ENCODE results near the gene ALKBH8.

DNA sequence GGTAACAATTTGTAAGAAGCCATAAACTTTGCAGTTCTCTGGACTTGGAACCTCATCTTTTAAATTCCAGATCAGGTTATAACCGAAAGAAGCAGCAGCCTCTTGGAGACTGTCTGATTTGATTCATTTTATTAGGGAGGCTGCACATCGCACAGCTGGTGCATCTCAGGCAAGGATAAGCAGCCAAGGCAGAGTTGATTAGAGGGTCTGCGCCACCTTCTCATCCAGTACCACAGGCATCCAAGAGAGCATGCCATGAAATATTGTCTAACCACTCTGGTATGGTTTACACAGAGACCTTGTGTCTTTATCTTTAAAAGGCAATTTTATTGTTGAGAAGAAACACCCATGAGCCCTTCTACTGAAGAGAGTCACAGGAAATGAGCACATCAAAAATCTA, 91.7 kb downstream of the ALKBH8 start:
- TF ChIP-seq, protein P1, sequence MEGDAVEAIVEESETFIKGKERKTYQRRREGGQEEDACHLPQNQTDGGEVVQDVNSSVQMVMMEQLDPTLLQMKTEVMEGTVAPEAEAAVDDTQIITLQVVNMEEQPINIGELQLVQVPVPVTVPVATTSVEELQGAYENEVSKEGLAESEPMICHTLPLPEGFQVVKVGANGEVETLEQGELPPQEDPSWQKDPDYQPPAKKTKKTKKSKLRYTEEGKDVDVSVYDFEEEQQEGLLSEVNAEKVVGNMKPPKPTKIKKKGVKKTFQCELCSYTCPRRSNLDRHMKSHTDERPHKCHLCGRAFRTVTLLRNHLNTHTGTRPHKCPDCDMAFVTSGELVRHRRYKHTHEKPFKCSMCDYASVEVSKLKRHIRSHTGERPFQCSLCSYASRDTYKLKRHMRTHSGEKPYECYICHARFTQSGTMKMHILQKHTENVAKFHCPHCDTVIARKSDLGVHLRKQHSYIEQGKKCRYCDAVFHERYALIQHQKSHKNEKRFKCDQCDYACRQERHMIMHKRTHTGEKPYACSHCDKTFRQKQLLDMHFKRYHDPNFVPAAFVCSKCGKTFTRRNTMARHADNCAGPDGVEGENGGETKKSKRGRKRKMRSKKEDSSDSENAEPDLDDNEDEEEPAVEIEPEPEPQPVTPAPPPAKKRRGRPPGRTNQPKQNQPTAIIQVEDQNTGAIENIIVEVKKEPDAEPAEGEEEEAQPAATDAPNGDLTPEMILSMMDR (IDR thresholded peaks at IDR 0.05) = no peak
- TF ChIP-seq EP300 (IDR thresholded peaks at IDR 0.05) = no peak
- TF ChIP-seq POLR2A (IDR thresholded peaks at IDR 0.05; ENCODE audit: low read depth) = no peak

Measured in esophagus muscularis mucosa (tissue), 4 donors.